SK-N-SH treated with all-trans-retinoic acid at 6 μM for 48 hours (cell line): Measurements from ENCODE around the gene TBC1D2.

Experiments
- ARNTL ChIP-seq: fragments of 450-650 bp; formaldehyde crosslinking; IDR thresholded peaks from 2 replicates; pipeline ENCODE4 v1.5.0; 2020; ENCODE audit warnings: low read depth, mild to moderate bottlenecking, moderate library complexity, borderline replicate concordance
- BACH2 ChIP-seq: fragments of 250-450 bp; sonication (Bioruptor Pico); IDR thresholded peaks from 2 replicates; pipeline ENCODE4 v1.9.0; 2021; ENCODE audit warnings: mild to moderate bottlenecking, borderline replicate concordance
- CREB5 ChIP-seq: fragments of 250-450 bp; sonication (Bioruptor Pico); IDR thresholded peaks from 2 replicates; pipeline ENCODE4 v1.5.1; 2020; ENCODE audit warnings: low read depth, mild to moderate bottlenecking, moderate library complexity
- GLIS3 ChIP-seq: fragments of 250-450 bp; sonication (Bioruptor Pico); IDR thresholded peaks from 2 replicates; pipeline ENCODE4 v1.5.0; 2020; ENCODE audit warnings: mild to moderate bottlenecking, moderate library complexity
- ISL1 ChIP-seq: fragments of 250-450 bp; sonication (Bioruptor Pico); IDR thresholded peaks from 2 replicates; pipeline ENCODE4 v2.1.2; 2022; ENCODE audit warnings: mild to moderate bottlenecking, moderate library complexity
- OSR1 ChIP-seq: fragments of 250-450 bp; sonication (Bioruptor Pico); IDR thresholded peaks from 2 replicates; pipeline ENCODE4 v1.8.0; 2022; ENCODE audit warnings: moderate library complexity, mild to moderate bottlenecking, inconsistent platforms
- PPARA ChIP-seq: fragments of 250-450 bp; sonication (Bioruptor Pico); IDR thresholded peaks from 2 replicates; pipeline ENCODE4 v1.5.0; 2020; ENCODE audit warnings: mild to moderate bottlenecking, borderline replicate concordance
- RARB ChIP-seq: fragments of 250-450 bp; sonication (Bioruptor Pico); IDR thresholded peaks from 2 replicates; pipeline ENCODE4 v1.8.0; 2021; ENCODE audit warnings: mild to moderate bottlenecking, moderate library complexity
- SNAI2 ChIP-seq: fragments of 250-450 bp; sonication (Bioruptor Pico); IDR thresholded peaks from 2 replicates; pipeline ENCODE4 v1.5.0; 2020; ENCODE audit warnings: mild to moderate bottlenecking, moderate library complexity
- TOX ChIP-seq: fragments of 250-450 bp; sonication (Bioruptor Pico); IDR thresholded peaks from 2 replicates; pipeline ENCODE4 v1.8.0; 2021; ENCODE audit warnings: mild to moderate bottlenecking, moderate library complexity, borderline replicate concordance
- ZFP3 ChIP-seq: fragments of 250-450 bp; sonication (Bioruptor Pico); IDR thresholded peaks from 2 replicates; pipeline ENCODE4 v1.5.0; 2020; ENCODE audit warnings: mild to moderate bottlenecking, moderate library complexity
- ZFP30 ChIP-seq: fragments of 450-650 bp; formaldehyde crosslinking; IDR thresholded peaks from 2 replicates; pipeline ENCODE4 v1.5.0; 2022; ENCODE audit warnings: mild to moderate bottlenecking, moderate library complexity
- ZNF70 ChIP-seq: fragments of 450-650 bp; formaldehyde crosslinking; IDR thresholded peaks from 2 replicates; pipeline ENCODE4 v1.5.0; 2020; ENCODE audit warnings: mild to moderate bottlenecking, moderate library complexity
- TF ChIP-seq, protein P1 (sequence below): fragments of 250-450 bp; sonication (Bioruptor Pico); IDR thresholded peaks from 2 replicates; pipeline ENCODE4 v1.8.0; 2020; ENCODE audit warnings: mild to moderate bottlenecking, moderate library complexity, borderline replicate concordance

DNA sequence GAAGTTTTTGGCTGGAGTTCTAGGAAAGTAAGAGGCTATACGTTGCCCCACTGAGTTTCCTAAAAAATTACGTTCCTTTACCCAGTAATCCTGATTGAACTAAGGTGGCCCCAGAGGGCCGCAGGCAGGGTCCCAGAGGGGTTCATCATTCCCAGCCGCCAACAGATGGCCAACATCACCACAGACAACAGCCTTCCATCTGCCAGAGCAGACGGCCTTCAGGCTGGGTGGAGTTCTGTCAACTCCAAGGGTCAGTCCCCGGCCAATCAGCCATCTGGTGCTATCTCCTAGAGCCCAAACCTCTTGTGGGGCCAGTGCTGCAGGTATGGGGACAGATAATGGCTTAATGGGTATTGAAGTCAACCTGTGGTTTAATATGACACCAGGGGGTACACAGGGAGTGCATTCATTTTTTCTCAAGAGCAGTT is 30.4 kb downstream of the TBC1D2 start:
- TF ChIP-seq ZFP3 (CRISPR knock-in tag) (no peak), BACH2 (CRISPR knock-in tag) (no peak), CREB5 (CRISPR knock-in tag) (no peak), ZNF70 (CRISPR knock-in tag) (no peak), ARNTL (CRISPR knock-in tag) (no peak), SNAI2 (CRISPR knock-in tag) (no peak), OSR1 (no peak), PPARA (CRISPR knock-in tag) (no peak), RARB (CRISPR knock-in tag) (no peak), ISL1 (CRISPR knock-in tag) (no peak), ZFP30 (CRISPR knock-in tag) (no peak), GLIS3 (CRISPR knock-in tag) (no peak), TOX (CRISPR knock-in tag) (no peak)
- TF ChIP-seq, protein P1, sequence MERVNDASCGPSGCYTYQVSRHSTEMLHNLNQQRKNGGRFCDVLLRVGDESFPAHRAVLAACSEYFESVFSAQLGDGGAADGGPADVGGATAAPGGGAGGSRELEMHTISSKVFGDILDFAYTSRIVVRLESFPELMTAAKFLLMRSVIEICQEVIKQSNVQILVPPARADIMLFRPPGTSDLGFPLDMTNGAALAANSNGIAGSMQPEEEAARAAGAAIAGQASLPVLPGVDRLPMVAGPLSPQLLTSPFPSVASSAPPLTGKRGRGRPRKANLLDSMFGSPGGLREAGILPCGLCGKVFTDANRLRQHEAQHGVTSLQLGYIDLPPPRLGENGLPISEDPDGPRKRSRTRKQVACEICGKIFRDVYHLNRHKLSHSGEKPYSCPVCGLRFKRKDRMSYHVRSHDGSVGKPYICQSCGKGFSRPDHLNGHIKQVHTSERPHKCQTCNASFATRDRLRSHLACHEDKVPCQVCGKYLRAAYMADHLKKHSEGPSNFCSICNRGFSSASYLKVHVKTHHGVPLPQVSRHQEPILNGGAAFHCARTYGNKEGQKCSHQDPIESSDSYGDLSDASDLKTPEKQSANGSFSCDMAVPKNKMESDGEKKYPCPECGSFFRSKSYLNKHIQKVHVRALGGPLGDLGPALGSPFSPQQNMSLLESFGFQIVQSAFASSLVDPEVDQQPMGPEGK (CRISPR knock-in tag) = no peak
